Stimulated activated CD8-positive, alpha-beta memory T cell treated with anti-CD3 and anti-CD28 coated beads, Interleukin-12 subunit alpha, Interleukin-12 subunit beta, amount 100 ng/mL, for 4 hours (primary cell): ENCODE measurements around the gene TIGIT.

ENCODE experiments used
- DNase-seq: peaks from one replicate; pipeline ENCODE4 v3.0.0-alpha.2; 2020; ENCODE audit warnings: low read depth

The TIGIT gene

DNA sequence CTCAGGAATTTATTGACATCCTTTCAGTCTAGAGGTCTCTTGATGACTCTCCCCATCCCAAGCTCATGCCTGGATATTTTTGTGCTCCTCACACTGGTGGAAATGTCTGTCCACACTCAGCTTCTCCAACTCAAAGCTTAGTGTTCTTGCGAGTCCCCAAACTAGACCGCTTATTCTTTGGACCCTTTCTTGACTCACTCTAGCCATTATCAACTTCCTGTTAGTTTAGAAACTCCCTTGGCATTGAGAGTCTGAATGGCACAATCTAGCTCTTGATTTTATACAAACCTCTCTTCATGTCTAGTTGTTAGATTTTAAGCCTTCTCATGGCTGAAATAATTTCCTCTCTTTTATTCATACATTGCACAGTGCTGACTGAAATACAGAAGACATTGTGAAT lies 19.6 kb downstream of the TIGIT start:
- DNase-seq: no peak

DNA sequence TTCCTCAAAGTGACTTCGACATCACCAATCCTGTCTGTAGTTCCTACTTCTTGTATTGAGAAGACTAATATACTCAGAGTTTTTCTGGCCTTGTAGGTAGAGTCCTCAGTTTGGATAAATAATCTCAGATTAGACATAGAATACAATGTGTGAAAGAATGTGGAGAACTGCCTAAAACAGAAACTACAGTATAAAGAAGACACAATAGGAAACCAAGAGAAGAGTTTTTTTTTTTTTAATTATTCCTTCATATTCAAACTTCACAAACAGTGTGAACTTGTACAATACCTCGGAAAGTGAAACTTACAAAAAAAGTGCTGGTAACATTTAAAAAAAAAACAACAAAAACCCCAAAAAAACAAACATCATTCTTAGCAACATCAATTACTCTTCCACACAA lies 20.5 kb downstream of the TIGIT start:
- no peak for DNase-seq

DNA sequence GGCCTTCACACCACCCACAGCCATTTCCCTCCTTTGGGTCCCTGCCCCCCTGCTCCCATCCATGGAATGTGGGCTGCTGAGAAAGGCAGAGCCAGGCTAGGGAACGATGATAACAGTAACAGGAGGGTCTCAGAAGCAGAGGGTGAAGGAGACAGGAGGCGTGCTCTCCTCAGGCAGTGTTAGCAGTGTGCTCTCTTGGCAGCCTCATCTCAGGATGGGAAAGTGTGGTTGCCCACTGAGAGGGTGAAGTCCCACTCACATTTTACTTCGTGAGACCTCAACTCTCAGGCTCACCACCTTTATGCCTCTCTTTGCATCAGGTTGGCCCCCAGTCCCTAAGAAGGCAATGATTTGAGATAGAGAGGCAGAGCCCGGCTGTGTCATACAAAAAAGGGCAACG lies 24.5 kb downstream of the TIGIT start:
- no peak for DNase-seq

DNA sequence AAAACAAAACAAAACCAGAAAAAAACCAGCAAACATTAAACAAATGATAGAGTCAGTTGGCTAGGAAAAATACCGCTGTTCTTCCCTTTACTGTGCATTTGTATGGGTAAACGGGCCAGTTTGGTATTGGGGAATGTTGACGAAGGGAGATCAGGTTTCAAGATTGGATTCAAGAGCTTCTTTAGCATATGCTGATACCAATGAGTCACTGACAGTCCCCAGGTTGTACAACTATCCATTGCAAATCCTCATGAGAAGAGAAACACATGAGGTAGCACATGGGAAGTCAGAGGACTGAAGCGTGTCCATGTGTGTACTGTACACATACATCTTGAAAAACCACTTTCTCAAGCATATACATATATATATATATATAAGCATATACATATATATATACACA lies 25.6 kb downstream of the TIGIT start:
- no peak for DNase-seq

DNA sequence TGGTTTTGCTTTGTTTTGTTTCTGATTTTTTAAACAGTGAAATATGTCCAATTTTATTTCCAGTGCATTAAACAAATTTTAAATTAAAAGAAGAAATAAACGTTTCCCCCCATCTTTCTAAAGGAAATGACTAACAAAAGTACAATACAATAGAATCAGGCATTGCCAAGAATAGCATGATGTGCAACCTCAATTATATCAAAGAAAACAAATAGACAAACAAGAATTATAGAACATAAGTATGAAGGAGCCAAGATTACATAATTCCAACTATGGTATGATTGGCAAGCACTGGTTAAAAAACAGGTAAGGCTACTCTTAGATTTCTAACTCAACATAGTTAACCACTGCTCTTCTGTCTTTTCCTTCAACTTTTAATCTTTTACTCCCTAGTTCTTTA lies 26.4 kb downstream of the TIGIT start:
- no peak for DNase-seq

DNA sequence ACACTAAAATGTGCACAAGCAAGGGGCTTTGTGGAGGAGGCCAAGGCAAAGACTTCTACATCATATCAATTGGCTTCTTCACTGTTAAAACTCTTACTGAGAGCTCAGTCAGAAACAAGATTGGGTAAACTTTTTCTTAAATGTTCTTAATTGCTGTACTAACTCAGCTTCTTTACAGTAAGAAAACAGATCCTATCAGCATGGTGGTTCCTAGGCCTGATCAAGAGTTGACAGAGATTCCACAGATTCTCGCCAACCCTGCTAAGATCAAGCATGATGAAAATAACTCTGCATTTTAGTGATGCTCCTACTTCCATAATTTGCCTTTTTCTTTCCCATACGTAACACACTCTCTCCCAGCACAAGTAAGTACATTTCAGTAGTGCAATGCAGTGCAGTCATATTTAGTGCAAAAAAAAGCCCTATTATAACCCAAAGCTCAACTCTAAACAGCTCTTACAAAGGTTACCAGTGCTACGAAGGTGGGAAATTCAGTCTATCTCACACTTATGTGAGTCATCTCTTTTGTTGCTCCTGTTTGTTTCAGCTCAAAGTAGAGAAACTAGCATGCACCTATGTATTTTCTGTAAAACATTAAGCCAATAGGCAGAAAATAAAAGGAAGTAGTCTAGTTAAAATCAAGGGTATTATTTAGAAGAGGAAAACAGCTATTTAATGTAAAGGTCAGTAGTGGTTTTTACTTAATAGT lies 29.9 kb downstream of the TIGIT start:
- no peak for DNase-seq

DNA sequence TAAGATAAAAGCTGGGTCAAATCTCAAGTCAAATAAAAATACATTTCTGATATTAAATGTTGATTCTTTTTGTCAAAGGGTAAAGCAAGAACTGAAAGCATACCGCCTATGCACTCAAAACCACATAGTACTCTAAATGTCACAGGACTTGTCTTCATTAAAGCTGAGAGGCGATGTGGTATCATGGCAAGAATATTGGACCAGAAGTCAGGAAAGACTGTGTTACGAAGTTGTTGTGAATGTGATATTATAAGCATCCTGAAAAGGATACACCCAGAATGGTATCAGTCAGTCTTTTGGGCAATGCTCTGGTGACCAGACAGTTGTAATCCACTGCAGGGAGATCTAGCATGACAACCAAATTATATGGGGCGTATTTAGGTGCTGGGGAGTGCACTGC lies 33.8 kb downstream of the TIGIT start:
- no peak for DNase-seq

DNA sequence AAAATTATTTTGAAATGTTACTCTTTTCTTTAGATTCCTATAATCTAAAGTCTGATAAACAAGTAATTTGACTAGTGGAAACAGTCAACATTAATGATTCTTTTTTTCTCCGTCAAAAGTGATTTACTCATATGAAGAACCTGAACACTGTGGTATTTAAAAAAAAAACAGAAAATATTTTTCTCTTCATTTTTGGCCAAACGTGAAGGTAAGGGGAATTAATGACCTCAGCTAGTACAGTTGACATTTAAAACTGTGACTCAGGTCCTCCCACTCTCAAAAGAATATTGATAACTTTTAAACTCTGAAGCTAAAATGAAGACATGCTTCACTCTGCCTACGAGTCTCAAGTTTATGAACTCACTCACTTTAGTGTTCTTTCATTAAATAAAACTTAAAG lies 34.5 kb downstream of the TIGIT start:
- DNase-seq: no peak

DNA sequence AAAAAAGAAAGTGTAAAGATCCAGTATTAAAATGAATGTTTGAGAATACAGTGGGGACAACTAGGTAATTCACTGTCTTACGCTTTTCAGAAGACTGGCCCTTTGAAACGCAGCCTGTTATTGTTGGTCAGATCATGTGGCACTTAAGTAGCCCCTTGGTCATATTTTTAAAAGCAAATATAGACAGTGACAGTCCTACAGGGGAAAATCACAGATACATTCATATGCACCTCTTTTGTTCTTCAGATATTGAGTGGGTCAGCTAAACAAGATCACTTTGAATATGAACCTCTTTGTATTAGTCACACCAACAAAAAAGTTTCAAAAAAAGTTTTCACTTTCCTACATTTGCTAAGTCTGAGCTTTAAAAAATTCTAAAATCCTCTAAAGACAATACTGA lies 36.0 kb downstream of the TIGIT start:
- DNase-seq: no peak

DNA sequence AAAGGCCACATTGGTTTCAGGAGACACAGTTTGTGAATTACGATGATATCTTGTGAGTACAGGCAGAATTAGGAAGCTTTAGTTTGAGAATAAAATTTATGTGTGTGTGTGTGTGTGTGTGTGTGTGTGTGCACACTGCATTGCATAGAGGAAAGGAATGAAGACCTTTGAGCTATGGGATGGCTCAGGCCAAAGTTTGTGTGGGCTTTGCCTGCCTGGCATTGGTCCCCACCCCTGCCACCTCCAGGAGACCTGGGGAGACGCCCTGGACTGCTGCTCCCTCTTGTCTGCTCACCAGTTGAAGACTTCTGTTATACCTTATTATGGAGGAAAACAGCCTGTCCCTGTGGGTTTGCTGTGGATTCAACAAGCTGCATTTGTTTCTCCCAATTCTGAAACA lies 37.2 kb downstream of the TIGIT start:
- DNase-seq: no peak

DNA sequence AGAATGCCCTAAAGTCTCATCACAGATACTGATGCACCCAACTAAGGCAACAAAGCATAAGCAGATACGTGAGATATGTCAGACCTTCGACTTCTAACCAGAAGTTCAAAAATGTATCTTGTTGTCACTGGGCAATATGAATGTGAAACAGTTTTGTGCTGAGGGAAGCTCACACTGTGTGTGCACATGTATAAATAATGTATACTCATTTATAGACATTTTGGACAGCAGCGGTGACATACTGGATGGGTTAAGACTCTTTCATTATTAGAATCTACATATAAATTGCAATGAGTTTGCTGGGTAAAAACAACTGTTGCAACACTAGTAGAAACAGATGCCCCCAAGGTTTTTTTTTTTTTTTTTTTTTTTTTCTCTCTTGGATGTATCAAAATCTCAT lies 37.9 kb downstream of the TIGIT start:
- no peak for DNase-seq

DNA sequence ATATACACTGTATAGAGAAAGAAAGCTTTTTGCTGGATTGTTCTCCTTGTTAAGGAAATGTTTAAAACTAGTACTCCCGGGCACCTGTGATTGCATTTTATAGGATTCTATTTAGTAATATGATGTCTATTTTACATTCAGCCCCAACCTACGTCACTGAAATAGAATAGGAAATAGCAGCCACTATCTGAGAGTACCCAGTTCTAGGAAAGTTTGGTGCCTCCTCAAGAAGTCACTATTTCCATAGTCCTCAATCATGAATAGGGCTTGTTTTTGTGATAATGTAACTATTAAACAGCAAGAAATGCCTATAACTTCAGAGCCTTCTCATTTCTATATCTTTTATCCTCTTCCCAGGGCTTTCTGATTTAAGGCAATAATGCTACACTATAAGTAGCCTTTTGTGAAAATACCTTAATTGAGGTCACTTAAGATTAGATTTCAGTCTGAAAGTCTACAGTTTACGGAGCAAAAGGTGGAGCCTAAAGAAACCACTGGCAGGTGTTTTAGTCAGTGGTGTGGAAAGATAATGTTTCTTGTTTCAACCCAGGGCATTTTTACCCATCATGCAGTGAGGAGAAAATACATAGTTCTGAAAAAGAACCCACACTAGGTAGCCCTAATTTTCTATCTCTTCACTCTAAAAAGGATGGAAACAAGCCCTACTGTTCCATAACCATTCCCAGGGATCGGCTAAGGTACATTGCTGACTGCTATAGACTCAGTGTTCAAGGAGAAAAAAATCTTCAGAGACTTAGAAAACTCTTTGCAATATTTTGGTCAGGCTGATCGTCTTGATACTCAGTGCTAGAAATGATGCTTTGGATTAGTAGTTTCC lies 38.7 kb downstream of the TIGIT start:
- no peak for DNase-seq

DNA sequence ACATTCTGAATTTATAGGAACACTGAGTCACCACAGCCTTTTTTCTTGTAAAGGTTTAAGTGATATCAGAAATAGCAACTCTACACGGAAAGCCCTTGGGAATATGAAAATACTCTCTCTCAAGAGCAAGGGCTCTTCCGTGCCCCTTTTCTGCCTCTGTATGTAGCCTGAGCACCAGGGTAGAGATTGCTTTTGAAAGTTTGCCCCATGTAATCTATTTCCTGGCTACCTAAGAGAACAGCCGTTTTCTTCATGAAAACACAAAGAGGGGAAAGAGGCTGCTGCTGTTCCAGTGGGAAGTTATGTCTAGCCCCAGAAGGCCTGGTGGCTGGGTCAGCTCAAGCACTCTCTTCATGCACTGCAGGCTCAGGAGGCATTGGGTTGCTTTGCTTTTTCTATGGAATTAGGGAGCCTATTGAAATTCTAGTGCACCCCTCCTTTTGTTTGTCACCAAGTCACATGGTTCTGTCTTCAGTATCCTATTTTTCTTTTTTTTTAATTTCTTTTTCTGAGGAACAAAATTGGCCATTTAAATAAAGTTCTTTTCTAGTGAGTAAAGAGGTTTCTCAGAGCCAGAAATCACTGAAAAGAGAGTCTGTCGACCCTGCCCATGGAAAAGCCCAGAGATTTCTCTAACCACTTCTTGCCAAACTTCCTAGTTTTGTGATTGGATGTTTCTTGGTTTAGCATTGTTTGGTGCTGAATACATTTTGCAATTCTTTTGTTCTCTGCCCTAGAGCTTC lies 39.5 kb downstream of the TIGIT start:
- DNase-seq: no peak

DNA sequence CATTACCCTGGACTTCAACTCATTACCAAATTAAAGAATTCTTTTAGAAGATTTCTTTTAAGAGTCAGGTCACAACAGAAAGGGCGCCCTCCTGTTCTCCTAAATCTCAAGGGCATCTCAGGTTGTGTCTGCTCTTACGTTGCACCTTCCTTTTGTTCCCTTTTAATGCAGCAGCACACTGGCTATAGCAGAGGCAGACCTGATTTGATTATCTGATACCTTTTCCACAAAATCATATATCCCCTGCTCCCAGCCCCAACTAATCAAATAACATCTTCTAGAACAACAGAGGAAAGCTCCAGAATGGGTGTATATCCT lies 40.1 kb downstream of the TIGIT start:
- DNase-seq: no peak

DNA sequence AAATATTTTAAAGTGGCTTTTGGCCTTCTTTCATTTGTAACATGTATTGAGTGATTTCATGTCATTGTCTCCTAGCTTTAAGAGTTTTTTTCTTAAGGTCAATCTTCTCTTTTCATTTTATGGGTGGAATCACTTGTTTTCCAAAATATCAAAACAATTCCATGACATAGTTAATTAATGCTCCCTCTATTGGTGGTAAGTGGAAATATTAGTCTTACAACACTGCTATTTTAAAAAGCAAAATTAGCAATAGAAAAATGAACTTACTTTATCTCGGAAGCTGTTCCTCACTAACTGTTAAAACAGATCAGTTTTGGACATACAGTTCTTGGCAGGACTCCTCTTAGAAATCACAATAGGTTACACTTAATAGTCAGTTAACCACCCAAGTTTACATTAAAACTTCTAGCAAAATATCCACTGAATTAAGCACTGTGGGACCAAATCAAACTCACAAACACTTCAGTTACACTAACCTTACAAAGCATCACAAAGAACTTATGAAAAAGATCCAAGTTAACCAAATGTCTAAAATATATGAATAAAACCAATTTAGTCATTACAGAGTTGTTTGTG lies 42.4 kb downstream of the TIGIT start:
- DNase-seq: no peak

DNA sequence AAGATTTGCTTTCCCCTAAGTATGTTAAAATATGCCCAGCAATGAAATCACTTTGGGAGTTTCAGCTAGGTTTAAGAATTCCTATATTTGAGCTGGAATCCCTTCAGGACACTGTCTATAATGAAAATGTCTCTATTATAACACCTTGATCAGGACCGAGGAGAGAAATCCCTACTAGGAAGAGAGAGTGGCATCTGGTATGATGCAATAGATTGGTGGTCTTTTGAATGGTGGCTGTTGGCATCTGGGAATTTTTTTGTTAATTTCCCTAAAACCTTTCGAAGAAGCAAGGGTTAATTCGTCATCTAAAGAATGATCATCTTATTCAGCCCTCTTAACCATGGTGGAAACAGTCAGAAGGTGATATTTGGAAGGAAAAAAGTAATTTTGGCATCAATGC lies 43.0 kb downstream of the TIGIT start:
- DNase-seq: no peak

DNA sequence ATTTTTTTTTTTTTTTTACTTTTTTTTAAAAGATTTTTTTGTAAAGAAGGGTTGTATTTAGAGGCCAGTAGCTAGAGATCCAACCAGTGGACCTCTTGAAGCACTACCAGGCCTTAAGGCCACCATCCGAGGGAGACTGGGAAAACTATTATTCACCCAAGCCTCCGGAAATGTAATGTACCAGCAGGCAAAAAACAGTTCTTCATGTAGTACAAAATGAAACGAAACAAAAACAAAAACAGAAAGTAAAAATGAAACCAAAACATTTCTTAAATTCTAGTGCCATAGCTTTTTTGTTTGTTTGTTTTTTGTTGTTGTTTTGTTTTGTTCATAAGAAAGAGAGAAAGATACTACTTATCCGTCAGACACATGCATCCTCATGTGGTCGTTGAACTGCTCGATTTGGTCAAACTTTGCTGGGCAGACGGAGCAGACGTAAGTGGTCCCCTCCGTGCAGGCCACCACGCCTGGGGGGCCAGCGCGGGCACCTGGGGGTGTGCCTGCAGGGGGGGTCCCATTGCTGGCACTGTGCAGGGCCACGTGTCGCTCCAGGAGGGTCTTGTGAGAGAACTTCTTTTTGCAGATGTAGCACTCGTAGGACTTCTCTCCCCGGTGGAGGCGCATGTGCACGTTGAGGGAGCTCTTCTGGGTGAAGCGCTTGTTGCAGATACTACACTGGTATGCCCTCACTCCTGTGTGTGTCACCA lies 45.0 kb downstream of the TIGIT start:
- no peak for DNase-seq

DNA sequence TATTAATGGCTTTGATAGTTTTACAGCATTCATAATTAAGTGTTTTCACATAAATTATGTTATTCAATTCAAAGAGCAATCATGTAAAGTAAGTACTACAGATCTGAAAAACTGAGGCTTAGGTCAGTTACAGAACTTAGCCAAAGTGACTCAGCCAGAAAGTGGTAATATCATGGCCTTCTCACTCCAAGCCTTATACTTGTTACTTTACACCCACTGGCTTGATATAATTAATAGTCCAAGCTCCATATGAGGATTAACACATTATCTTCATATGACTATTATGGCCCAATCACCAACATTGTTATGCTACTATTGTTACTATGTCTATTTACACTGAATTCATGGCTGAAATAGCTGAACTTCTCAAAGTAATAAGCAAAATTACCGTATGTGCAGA lies 50.7 kb downstream of the TIGIT start:
- no peak for DNase-seq

DNA sequence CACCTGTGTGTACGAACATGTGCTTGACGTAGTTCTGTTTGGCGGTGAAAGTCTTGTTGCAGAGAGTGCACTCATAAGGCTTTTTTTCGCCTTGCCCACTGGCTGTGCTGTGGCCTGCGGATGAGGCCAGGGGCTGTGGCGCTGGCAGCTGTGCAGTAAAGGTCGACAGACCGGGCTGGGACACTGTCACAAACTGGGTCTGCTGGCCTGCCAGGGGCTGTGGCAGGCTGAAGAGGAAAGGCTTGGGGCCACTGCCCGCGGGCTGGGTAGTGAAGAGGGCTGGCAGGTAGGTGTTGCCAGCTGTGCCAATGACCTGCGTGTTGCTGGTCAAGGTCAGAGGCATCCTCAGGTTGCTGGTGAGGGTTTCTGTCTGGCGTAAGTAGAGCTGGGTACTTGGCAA lies 56.4 kb downstream of the TIGIT start:
- DNase-seq: no peak

DNA sequence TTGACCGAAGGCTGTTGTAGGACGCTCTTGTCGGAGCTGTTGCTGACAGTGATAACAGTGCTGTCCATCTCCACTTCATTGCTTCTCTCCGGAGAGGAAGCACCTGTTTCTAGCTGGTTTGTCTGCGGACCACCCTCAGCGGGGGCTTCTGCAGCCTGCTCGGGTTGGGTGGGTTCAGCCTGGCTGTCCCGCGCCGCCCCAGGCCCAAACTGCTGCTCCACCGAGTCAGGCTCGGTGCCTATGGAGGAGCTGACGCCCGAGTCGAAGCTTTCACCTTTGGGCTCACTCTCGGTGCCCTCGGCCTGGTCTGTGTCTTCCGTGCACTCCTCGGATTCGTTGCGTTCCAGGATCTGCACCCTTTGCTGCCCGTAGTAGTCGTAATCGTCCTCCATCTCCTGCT lies 56.9 kb downstream of the TIGIT start:
- DNase-seq: no peak

DNA sequence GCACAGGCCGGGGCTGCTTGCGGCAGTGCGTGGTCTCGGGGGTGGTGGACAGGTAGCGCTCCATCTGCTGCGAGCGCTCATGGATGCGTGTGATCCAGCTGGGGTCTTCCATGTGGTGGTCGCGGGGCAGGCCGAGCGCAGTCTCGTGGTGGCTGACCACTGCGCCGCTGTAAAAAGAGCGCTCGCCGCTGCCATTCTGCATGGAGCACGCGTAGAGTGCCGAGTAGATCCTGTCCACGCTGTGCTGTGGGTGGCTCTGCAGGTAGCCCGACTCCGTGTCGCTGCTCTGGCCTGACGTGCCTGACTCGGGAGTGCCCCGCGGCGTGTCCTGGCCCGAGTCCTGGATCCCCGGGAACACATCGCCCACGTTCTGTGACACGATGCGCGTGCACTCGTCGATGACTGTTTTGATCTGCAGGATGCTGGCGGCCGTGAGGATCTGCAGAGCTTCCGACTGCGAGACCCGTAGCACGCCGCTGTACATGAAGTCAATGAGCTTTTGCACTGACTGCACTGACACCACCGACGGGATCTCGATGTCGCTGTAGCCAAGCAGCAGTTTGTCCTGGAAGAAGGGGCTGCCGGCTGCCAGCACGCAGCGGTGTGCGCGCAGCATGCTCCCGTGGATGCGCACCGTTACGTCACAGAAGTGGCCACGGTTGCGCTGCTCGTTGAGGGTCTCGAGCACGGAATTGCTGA lies 57.4 kb downstream of the TIGIT start:
- DNase-seq: no peak

DNA sequence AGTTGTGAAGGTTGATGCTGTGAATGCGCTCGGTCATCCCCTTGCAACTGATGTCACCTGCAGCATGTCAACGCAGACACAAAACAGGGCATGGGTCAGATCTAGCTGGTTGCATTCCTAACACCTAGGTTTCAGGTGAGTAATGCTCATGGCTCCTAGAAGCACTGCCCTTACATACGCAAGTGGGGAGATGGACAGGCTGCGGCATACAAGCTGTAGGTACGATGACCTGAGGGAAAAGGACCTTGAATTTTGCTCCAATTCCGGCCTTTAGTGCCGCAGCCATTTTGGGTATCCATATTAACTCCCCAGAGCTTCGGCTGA lies 58.0 kb downstream of the TIGIT start:
- no peak for DNase-seq
